CD4-positive, alpha-beta T cell treated with Interleukin-6 for 4 hours (primary cell): ENCODE data around the gene GP9.
"Not testable (repeated sequence)": the region's sequence is repeated elsewhere in the genome, so short reads cannot be mapped to it uniquely, and the experiment has no call there.

Source experiments
- DNase-seq: peaks from one replicate; pipeline ENCODE4 v3.0.0-alpha.2; 2020; ENCODE audit warnings: mixed read lengths

The GP9 gene

GRCh38 chr3:129081503-129081902 lies 20.9 kb downstream of the GP9 start:
- no peak for DNase-seq

GRCh38 chr3:129082026-129082425 lies 21.4 kb downstream of the GP9 start:
- no peak for DNase-seq

GRCh38 chr3:129084501-129084900 lies 23.9 kb downstream of the GP9 start:
- DNase-seq = no peak

GRCh38 chr3:129085165-129085715 lies 24.7 kb downstream of the GP9 start:
- no peak for DNase-seq

GRCh38 chr3:129085818-129086217 lies 25.2 kb downstream of the GP9 start:
- DNase-seq = no peak

GRCh38 chr3:129087138-129087702 lies 26.6 kb downstream of the GP9 start:
- no peak for DNase-seq

- DNase-seq = peak; percentile 39
These were observed 27.3 kb downstream of the GP9 start for GRCh38 chr3:129087904-129088303.

GRCh38 chr3:129088312-129088711 lies 27.7 kb downstream of the GP9 start:
- DNase-seq = not testable (repeated sequence)

- no peak for DNase-seq
These were observed 34.7 kb downstream of the GP9 start for GRCh38 chr3:129095285-129095684.

- DNase-seq = no peak
These were observed 39.7 kb downstream of the GP9 start for GRCh38 chr3:129100274-129100673.

- DNase-seq = no peak
These were observed 41.0 kb downstream of the GP9 start for GRCh38 chr3:129101370-129102138.

GRCh38 chr3:129103296-129103695 lies 42.7 kb downstream of the GP9 start:
- no peak for DNase-seq

- no peak for DNase-seq
These were observed 43.5 kb downstream of the GP9 start for GRCh38 chr3:129104051-129104450.

GRCh38 chr3:129104498-129105079 lies 44.0 kb downstream of the GP9 start:
- no peak for DNase-seq

GRCh38 chr3:129105862-129106261 lies 45.3 kb downstream of the GP9 start:
- no peak for DNase-seq

GRCh38 chr3:129106320-129106719 lies 45.7 kb downstream of the GP9 start:
- DNase-seq = no peak

- DNase-seq = no peak
These were observed 46.4 kb downstream of the GP9 start for GRCh38 chr3:129106866-129107565.

- DNase-seq = no peak
These were observed 47.2 kb downstream of the GP9 start for GRCh38 chr3:129107793-129108192.

GRCh38 chr3:129111076-129111780 lies 50.6 kb downstream of the GP9 start:
- DNase-seq = not testable (repeated sequence)
